Fibroblast of villous mesenchyme (primary cell): ENCODE measurements around the gene NR2E3. TPM values are rescaled to one million over a fixed set of nuclear protein-coding genes. Genes with fewer than 3 reads are reported as not detected.

ENCODE experiments used
- DNase-seq: peaks from one replicate; pipeline ENCODE4 v3.0.0-alpha.2; 2010; ENCODE audit warnings: low read depth
- H3K4me3 ChIP-seq: 2 replicates; pipeline ENCODE4 v1.5.1; 2011; ENCODE audit warnings: low read depth, mild to moderate bottlenecking, low read length
- CTCF ChIP-seq: IDR thresholded peaks from 2 replicates; pipeline ENCODE4 v1.5.1; 2012; ENCODE audit warnings: low read depth, mild to moderate bottlenecking, low read length; ENCODE audit not compliant: insufficient read depth
- total RNA-seq: library from RNA; depleted of rRNA; stranded (reverse); fragments of >200 nt; gene quantifications from 2 replicates; pipeline ENCODE4 v1.2.3, GENCODE V29; 2012

The NR2E3 gene
- total RNA-seq, 1 donor: 0.86 TPM

- no peak overlapping the region for H3K4me3 ChIP-seq
- TF ChIP-seq CTCF: no peak
- DNase-seq: no peak
These were observed 18.4 kb upstream of the NR2E3 start for GRCh38 chr15:71791975-71792374.

GRCh38 chr15:71792521-71792920 lies 17.8 kb upstream of the NR2E3 start:
- peak; percentile 35 for DNase-seq
- no peak for TF ChIP-seq CTCF
- H3K4me3 ChIP-seq: no peak overlapping the region

GRCh38 chr15:71798641-71799040 lies 11.7 kb upstream of the NR2E3 start:
- H3K4me3 ChIP-seq: no peak overlapping the region
- TF ChIP-seq CTCF: no peak
- no peak for DNase-seq

GRCh38 chr15:71800190-71800589 lies 10.2 kb upstream of the NR2E3 start:
- no peak for DNase-seq
- H3K4me3 ChIP-seq: no peak overlapping the region
- no peak for TF ChIP-seq CTCF

- peak; percentile 85 for DNase-seq
- TF ChIP-seq CTCF: peak; percentile 89
- H3K4me3 ChIP-seq: no peak overlapping the region
These were observed 9.3 kb upstream of the NR2E3 start for GRCh38 chr15:71800835-71801745.

GRCh38 chr15:71801935-71802655 lies 8.3 kb upstream of the NR2E3 start:
- no peak for DNase-seq
- no peak overlapping the region for H3K4me3 ChIP-seq
- TF ChIP-seq CTCF: no peak
